Lower leg skin (tissue), 3 donors: Measurements from ENCODE around the gene PUS7L.

Experiments
- POLR2A ChIP-seq, 2 donors: fragments of 450-650 bp; IDR thresholded peaks; one replicate each; pipeline ENCODE4 v1.6.1; 2016 to 2017; ENCODE audit warnings: antibody characterized with exemption in 2 of 2, mild to moderate bottlenecking in 1 of 2, moderate library complexity in 1 of 2
- TF ChIP-seq, protein P1 (sequence below), 3 donors: fragments of 450-650 bp; IDR thresholded peaks; one replicate each; pipeline ENCODE4 v1.5.1; 2016; ENCODE audit warnings: antibody characterized with exemption in 3 of 3, mild to moderate bottlenecking in 3 of 3, moderate library complexity in 2 of 3

GRCh38 chr12:43764528-43764927 lies 5.9 kb upstream of the PUS7L start:
- TF ChIP-seq, protein P1, sequence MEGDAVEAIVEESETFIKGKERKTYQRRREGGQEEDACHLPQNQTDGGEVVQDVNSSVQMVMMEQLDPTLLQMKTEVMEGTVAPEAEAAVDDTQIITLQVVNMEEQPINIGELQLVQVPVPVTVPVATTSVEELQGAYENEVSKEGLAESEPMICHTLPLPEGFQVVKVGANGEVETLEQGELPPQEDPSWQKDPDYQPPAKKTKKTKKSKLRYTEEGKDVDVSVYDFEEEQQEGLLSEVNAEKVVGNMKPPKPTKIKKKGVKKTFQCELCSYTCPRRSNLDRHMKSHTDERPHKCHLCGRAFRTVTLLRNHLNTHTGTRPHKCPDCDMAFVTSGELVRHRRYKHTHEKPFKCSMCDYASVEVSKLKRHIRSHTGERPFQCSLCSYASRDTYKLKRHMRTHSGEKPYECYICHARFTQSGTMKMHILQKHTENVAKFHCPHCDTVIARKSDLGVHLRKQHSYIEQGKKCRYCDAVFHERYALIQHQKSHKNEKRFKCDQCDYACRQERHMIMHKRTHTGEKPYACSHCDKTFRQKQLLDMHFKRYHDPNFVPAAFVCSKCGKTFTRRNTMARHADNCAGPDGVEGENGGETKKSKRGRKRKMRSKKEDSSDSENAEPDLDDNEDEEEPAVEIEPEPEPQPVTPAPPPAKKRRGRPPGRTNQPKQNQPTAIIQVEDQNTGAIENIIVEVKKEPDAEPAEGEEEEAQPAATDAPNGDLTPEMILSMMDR (IDR thresholded peaks at IDR 0.05): no peak
- TF ChIP-seq POLR2A (IDR thresholded peaks at IDR 0.05): no peak
